OCI-LY7 (cell line): ENCODE measurements around the gene FOXM1. TPM values are rescaled to one million over a fixed set of nuclear protein-coding genes. Genes with fewer than 3 reads are reported as not detected.

Experiments
- BruUV-seq: library from RNA; stranded (reverse); fragments of 400-500 nt; replicated peaks from 2 replicates; lab custom pipeline; 2021; lab: Mats Ljungman, UMichigan
- CTCF ChIA-PET: fragments of 300-600 bp; sonication (Branson Sonifier 250); formaldehyde crosslinking; loops from one replicate; lab custom pipeline; 2022; ENCODE audit warnings: antibody characterized with exemption; ENCODE audit not compliant: unreplicated experiment; lab: Charles Lee
- POLR2A ChIA-PET: fragments of 300-600 bp; sonication (Branson Sonifier 250); formaldehyde crosslinking; loops from one replicate; lab custom pipeline; 2022; ENCODE audit warnings: antibody characterized with exemption; lab: Charles Lee
- DNase-seq: peaks from one replicate; pipeline ENCODE4 v3.0.0-alpha.2; 2015; ENCODE audit warnings: low spot score
- H2AFZ ChIP-seq: fragments of 200-600 bp; sonication (generic), shearing (Covaris generic); 2 replicates; pipeline ENCODE4 v1.6.1; 2014; ENCODE audit warnings: mild to moderate bottlenecking, antibody characterized with exemption, low read length, moderate library complexity
- H3K27ac ChIP-seq: fragments of 200-600 bp; sonication (generic); 2 replicates; pipeline ENCODE4 v1.5.1; 2014; ENCODE audit warnings: mixed run types, low read depth, mild to moderate bottlenecking, moderate library complexity, low read length, inconsistent platforms; ENCODE audit not compliant: poor library complexity, severe bottlenecking
- H3K36me3 ChIP-seq: fragments of 200-600 bp; sonication (generic); 2 replicates; pipeline ENCODE4 v1.6.1; 2014; ENCODE audit warnings: mild to moderate bottlenecking, antibody characterized with exemption, low read length, moderate library complexity, mixed read lengths; ENCODE audit not compliant: insufficient read depth
- H3K4me1 ChIP-seq: fragments of 200-600 bp; sonication (generic); 2 replicates; pipeline ENCODE4 v1.5.1; 2014; ENCODE audit warnings: mild to moderate bottlenecking, low read length; ENCODE audit not compliant: insufficient read depth, poor library complexity, severe bottlenecking
- H3K4me2 ChIP-seq: fragments of 200-600 bp; sonication (generic); 2 replicates; pipeline ENCODE4 v1.6.1; 2014; ENCODE audit warnings: mild to moderate bottlenecking, low read length
- H3K4me3 ChIP-seq: fragments of 200-600 bp; sonication (generic); 2 replicates; pipeline ENCODE4 v1.5.1; 2014; ENCODE audit warnings: mild to moderate bottlenecking, low read depth, low read length; ENCODE audit not compliant: poor library complexity, severe bottlenecking
- H3K79me2 ChIP-seq: fragments of 200-600 bp; sonication (generic); 2 replicates; pipeline ENCODE4 v1.6.1; 2016; ENCODE audit warnings: low read depth, mild to moderate bottlenecking, low read length, moderate library complexity, mixed read lengths; ENCODE audit not compliant: insufficient read depth
- H3K9me2 ChIP-seq: fragments of 200-600 bp; sonication (generic); 2 replicates; pipeline ENCODE4 v1.6.1; 2016; ENCODE audit warnings: mild to moderate bottlenecking, low read length, mixed read lengths; ENCODE audit not compliant: insufficient read depth
- H3K9me3 ChIP-seq: fragments of 200-600 bp; sonication (generic); 2 replicates; pipeline ENCODE4 v1.6.1; 2014; ENCODE audit warnings: mild to moderate bottlenecking, mixed run types, low read length, mixed read lengths
- H4K20me1 ChIP-seq: fragments of 200-600 bp; sonication (generic); 2 replicates; pipeline ENCODE4 v1.6.1; 2014; ENCODE audit warnings: mild to moderate bottlenecking, antibody characterized with exemption, low read length, moderate library complexity, mixed read lengths; ENCODE audit not compliant: insufficient read depth
- CTCF ChIP-seq: fragments of 200-600 bp; sonication (generic); conservative IDR thresholded peaks from 2 replicates; pipeline ENCODE4 v1.5.1; 2014; ENCODE audit warnings: mild to moderate bottlenecking, antibody characterized with exemption, low read length, moderate library complexity, mixed read lengths
- EZH2phosphoT487 ChIP-seq: fragments of 200-600 bp; sonication (generic); IDR thresholded peaks from 2 replicates; pipeline ENCODE4 v1.6.1; 2018; ENCODE audit warnings: low read depth, borderline replicate concordance, mild to moderate bottlenecking, mixed run types, antibody characterized with exemption, low read length, moderate library complexity, mixed read lengths
- intact Hi-C: fragments of 100-400 bp; cut with micrococcal nuclease; formaldehyde crosslinking; loops from one replicate; pipeline ENCODE4 v1.10.0; 2022; ENCODE audit not compliant: unreplicated experiment
- total RNA-seq, 2 experiments: library from RNA; depleted of rRNA in 1 of 2; stranded (reverse); fragments of >200 nt in 1 of 2; shearing (Covaris generic) in 1 of 2; gene quantifications; 2 replicates each; pipeline ENCODE4 v1.2.3, GENCODE V29; 2014 to 2022

Gene FOXM1
- total RNA-seq, 2 experiments from 2014 or later: 109 to 173 TPM

- Histone ChIP-seq H3K4me3 (no peak overlapping the region), H3K9me3 (no peaks in the 10 kb centered on the region), H3K36me3 (peaks cover 26% of the 10 kb centered on the region; the same call in 1 of the 2 replicates), H3K9me2 (no peaks in the 10 kb centered on the region), H3K27ac (no peak overlapping the region), H3K4me2 (no peak overlapping the region), H4K20me1 (no peaks in the 10 kb centered on the region), H3K79me2 (no peaks in the 10 kb centered on the region), H3K4me1 (no peaks in the 10 kb centered on the region), H2AFZ (no peak overlapping the region)
- TF ChIP-seq CTCF (no peak), EZH2phosphoT487 (no peak)
- POLR2A ChIA-PET: interaction anchor here (0.9 kb wide), 1 partner anchor 21 kb away, joined by 3 read pairs; no protein-coding TSS in a partner anchor
- CTCF ChIA-PET: no interaction called here
- DNase-seq: no peak
- no TSS peak for BruUV-seq
- intact Hi-C loops: no loop called here
Measured at GRCh38 chr12:2851931-2852330, 25.0 kb downstream of the FOXM1 start.

GRCh38 chr12:2845280-2845679, 31.7 kb downstream of the FOXM1 start:
- CTCF ChIA-PET: no interaction called here
- BruUV-seq: no TSS peak
- TF ChIP-seq CTCF: no peak
- H3K4me3 ChIP-seq: no peak overlapping the region
- no peaks in the 10 kb centered on the region for H3K4me1 ChIP-seq
- no peaks in the 10 kb centered on the region for H3K9me3 ChIP-seq
- no peak for DNase-seq
- H2AFZ ChIP-seq: no peak overlapping the region
- no peak overlapping the region for H3K4me2 ChIP-seq
- intact Hi-C loops: loop anchor here (5.0 kb wide), 1 partner anchor 197 kb away; no protein-coding TSS in a partner anchor
- no peaks in the 10 kb centered on the region for H3K79me2 ChIP-seq
- POLR2A ChIA-PET: no interaction called here
- no peaks in the 10 kb centered on the region for H3K9me2 ChIP-seq
- H3K36me3 ChIP-seq: peaks cover 12% of the 10 kb centered on the region; the same call in 1 of the 2 replicates
- no peaks in the 10 kb centered on the region for H4K20me1 ChIP-seq
- H3K27ac ChIP-seq: no peak overlapping the region

- intact Hi-C loops: loop anchor here (5.0 kb wide), 1 partner anchor 198 kb away; no protein-coding TSS in a partner anchor
- Histone ChIP-seq H3K4me1 (no peaks in the 10 kb centered on the region), H3K27ac (no peak overlapping the region), H4K20me1 (no peaks in the 10 kb centered on the region), H3K4me2 (no peak overlapping the region), H3K4me3 (no peak overlapping the region), H2AFZ (no peak overlapping the region), H3K9me3 (no peaks in the 10 kb centered on the region), H3K9me2 (no peaks in the 10 kb centered on the region), H3K36me3 (peaks cover 13% of the 10 kb centered on the region), H3K79me2 (no peaks in the 10 kb centered on the region)
- no peak for DNase-seq
- ChIA-PET POLR2A (no interaction called here), CTCF (no interaction called here)
- TF ChIP-seq EZH2phosphoT487 (no peak), CTCF (no peak)
- no TSS peak for BruUV-seq
Measured at GRCh38 chr12:2844786-2845185, 32.2 kb downstream of the FOXM1 start.
